HG03439 (cell line): ENCODE measurements around the gene ATP5PO.

ENCODE experiments used
- ATAC-seq: cut with Tn5 transposase; IDR thresholded peaks from one replicate; pipeline ENCODE4 v1.9.1; 2021; ENCODE audit warnings: mild to moderate bottlenecking, moderate library complexity; ENCODE audit not compliant: unreplicated experiment

The ATP5PO gene

GRCh38 chr21:33901412-33902288 lies 14.0 kb downstream of the ATP5PO start:
- ATAC-seq: no peak

- no peak for ATAC-seq
These were observed 16.4 kb downstream of the ATP5PO start for GRCh38 chr21:33899199-33899598.

DNA sequence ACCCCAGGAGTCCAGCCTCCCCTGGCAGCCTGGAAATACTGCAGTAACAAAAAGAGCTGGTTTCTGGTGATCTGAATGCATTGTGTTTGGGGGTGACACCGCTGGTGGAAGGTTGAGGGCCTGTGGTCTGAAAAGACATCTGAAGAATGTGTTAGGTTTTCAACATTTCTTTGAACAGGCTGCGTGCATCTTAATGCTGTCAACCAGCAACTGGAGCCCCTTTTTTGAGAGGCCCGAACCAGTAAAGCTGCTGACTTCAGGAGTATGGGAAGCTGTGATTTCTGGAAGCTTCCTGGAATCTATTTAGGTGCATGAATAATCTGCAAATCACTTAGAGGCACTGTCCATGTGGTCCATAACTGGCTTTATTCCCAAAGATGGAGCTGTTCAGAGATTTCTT lies 17.0 kb downstream of the ATP5PO start:
- ATAC-seq: no peak

DNA sequence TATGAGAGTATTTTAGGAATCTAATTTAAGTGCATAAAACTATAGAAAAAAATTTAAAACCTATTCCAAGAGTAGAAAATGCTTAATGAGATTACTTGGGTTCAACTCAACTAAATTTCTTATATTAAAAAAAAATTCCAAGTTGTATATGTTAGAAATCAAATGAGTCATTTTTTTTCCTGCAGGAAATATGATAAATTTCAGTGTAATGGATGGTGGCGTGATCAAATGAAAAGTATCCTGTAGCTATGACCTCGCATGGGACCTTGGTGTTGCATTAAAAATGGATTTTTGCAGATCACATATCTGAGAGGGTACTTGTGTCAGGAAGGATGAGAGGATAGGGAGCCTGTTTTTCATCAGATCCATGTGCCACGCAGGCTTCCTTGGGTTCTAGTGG lies 17.9 kb downstream of the ATP5PO start:
- ATAC-seq: no peak

- no peak for ATAC-seq
These were observed 18.5 kb downstream of the ATP5PO start for GRCh38 chr21:33897098-33897497.

- no peak for ATAC-seq
These were observed 18.9 kb downstream of the ATP5PO start for GRCh38 chr21:33896691-33897090.

DNA sequence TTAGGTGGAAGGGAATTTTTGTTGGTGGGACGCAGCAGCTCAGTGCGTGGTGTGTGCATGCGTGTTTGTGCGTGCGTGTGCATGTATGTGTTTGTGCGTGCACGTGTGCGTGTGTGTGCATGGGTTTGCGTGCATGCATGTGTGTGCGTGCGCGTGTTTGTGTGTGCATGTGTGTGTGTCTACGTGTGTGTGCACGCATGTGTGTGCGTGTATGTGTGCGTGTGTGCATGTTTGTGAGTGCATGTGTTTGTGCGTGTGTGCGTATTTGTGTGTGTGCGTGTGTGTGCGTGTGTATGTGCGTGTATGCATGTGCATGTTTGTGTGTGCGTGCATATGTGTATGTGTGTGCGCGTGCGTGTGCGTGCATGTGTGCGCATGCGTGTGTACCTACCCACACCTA lies 20.2 kb downstream of the ATP5PO start:
- ATAC-seq: no peak

DNA sequence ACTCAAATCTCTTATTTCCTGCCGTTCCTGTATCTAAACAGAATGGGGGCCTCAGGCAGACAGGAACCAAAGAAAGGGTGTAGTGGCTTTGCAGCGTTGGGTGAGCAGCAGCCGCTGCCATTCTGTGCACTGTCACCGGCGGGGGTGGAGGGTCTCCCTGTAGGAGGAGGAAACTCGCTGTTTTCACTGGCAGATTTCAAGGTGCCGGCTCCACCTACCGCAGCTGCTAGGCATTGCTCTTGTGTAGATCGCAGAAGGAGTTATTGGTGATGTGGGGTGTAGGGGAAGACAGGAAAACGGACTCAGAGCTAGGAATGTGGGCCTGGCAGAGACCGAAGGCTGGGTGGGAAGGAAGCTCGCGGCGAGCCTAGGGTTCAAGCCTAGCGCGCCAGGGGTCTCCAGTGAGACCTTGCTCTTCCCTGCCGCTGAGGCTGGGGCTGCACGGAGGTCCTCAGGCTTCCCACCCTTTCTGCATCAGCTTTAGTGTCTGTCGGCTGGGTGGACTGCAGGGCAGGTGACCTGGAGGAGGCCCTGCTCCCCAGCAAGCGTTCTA lies 20.8 kb downstream of the ATP5PO start:
- no peak for ATAC-seq

GRCh38 chr21:33893917-33894316 lies 21.7 kb downstream of the ATP5PO start:
- no peak for ATAC-seq

GRCh38 chr21:33892853-33893252 lies 22.8 kb downstream of the ATP5PO start:
- ATAC-seq: no peak

DNA sequence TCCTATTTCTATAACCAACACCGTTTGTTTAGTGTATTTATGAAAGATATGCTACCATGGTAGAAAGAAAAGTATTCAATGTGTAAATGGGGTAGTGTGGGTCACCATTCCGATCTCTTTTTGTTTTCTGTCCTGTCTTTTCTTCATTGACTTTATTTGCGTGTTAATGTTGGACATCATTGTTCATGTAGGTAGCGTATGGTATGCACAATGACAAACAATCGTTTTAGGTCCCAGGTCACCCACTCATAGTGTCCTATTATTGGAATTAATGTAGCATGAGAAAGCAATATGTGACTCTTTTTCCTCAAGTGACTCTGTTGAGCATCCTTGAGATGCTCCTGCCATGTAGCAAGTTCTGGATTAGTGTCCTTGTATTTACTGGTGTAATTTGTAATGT lies 25.4 kb downstream of the ATP5PO start:
- no peak for ATAC-seq

DNA sequence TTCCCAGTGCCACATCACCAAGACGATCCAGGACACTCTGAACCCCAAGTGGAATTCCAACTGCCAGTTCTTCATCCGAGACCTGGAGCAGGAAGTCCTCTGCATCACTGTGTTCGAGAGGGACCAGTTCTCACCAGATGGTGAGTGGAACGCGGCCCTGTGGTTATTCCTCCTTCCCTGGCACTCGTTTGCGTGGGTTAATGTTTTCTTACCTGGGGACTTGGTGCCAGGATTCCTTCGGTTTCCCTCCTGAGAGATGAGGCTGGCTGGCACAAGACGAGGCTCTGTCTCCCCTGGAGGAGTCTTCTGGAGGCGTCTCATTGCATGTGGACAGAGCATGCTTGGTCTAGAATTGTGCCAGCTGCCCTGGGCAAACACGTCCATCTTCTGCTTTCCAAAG lies 29.3 kb downstream of the ATP5PO start:
- no peak for ATAC-seq

DNA sequence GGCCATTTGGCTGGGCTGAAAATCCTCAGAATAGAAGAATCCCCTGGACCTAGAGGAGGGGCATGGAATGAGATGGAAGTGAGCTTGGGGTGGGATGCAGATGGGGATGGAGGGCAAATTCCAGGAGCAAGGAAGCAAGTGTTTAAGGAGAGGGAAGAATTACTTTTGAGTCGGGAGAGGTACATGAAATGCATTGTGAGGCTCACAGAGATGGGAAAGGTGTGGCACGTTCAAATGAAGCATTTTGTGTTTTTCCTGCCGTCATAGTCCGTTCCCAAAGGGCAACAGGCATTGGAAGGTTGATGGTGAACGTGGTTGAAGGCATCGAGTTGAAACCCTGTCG lies 30.5 kb downstream of the ATP5PO start:
- no peak for ATAC-seq

GRCh38 chr21:33884376-33885171 lies 31.0 kb downstream of the ATP5PO start:
- ATAC-seq: no peak

GRCh38 chr21:33883118-33883517 lies 32.5 kb downstream of the ATP5PO start:
- no peak for ATAC-seq

DNA sequence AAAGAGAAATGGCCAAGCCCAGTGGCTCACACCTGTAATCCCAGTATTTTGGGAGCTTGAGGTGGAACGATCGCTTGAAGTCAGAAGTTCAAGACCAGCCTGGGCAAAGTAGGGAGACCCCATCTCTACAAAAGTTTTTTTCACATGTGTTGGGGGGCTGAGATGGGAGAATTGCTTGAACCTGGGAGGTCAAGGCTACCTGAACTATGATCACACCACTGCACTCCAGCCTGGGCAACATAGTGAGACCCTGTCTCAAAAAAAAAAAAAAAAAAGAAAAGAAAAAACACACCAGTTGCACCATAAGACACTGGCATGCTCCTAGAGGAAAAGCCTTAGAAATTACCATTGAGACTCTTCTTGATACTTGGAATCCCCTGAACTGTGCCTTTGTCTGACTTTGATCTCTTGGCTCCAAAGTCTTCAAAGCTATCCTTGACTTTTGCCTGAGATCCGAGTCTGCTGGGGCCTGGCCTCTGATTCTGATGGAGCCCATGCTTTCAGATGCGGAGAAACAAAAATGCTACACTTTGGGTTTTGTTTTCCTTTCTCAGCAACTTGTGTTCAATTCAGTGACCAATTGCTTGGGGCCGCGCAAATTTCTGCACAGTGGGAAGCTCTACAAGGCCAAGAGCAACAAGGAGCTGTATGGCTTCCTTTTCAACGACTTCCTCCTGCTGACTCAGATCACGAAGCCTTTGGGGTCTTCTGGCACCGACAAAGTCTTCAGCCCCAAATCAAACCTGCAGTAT lies 33.7 kb downstream of the ATP5PO start:
- no peak for ATAC-seq

GRCh38 chr21:33880626-33881025 lies 35.0 kb downstream of the ATP5PO start:
- ATAC-seq: no peak

- ATAC-seq: no peak
These were observed 36.8 kb downstream of the ATP5PO start for GRCh38 chr21:33878824-33879223.

- no peak for ATAC-seq
These were observed 40.4 kb downstream of the ATP5PO start for GRCh38 chr21:33875026-33875695.

DNA sequence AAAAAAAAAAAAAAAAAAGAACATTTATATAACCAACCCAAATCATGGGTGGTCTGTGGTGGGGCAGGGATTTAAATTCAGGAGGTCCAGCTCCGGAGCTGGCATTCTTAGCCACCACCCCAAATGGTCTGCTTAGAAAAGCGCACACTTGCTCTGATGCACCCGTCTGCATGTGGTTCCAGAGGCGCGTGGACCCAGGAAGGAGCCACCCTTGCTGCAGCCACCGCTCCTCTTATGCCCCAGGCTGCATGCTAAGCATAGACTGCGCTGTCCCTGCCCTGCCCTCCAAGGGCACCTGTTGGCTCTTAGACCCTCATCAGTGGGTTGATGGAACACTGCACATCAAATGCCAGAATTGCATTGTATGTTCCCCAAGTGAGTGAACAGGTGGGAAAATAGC lies 41.4 kb downstream of the ATP5PO start:
- ATAC-seq: no peak
